ENCODE data around the gene KRT32.

GRCh38 chr17:41456204-41456603 lies 11.0 kb downstream of the KRT32 start:
- no peak for TF ChIP-seq REST (IDR thresholded peaks at IDR 0.05; ENCODE audit: insufficient read depth in 1 of 2, low read depth in 2 of 2, low read length in 2 of 2)
- TF ChIP-seq POLR2AphosphoS5 (IDR thresholded peaks at IDR 0.05; ENCODE audit: low read depth, low read length): no peak
- no peak for TF ChIP-seq TAF1 (IDR thresholded peaks at IDR 0.05; ENCODE audit: borderline replicate concordance, insufficient read depth, low read length)
- TF ChIP-seq FOXP2 (optimal IDR thresholded peaks at IDR 0.05; ENCODE audit: borderline replicate concordance, extremely low read depth, extremely low read length, insufficient read depth): no peak
- no peak for TF ChIP-seq SIN3A (IDR thresholded peaks at IDR 0.05; ENCODE audit: borderline replicate concordance, insufficient read depth, low read length)
